Left lung (tissue), 10 donors: ENCODE measurements around the gene EPC2. TPM values are rescaled to one million over a fixed set of nuclear protein-coding genes. Genes with fewer than 3 reads are reported as not detected.
A peak's percentile ranks its signal among the peaks of the same experiment; 100 is the strongest.

Experiments used
- ATAC-seq: fragments of 200-7000 bp; cut with Tn5 transposase; one replicate; pipeline ENCODE4 v1.9.1; 2020; ENCODE audit warnings: moderate library complexity
- DNase-seq, 4 donors: peaks; one replicate each; pipeline ENCODE4 v3.0.0-alpha.2; 2013 to 2020
- H3K27ac ChIP-seq, 2 donors: fragments of 200-600 bp; sonication (generic) in 1 of 2; one replicate each; pipeline versions ENCODE4 v1.5.0 to v1.8.0; 2020 to 2021
- H3K27me3 ChIP-seq, 2 donors: fragments of 200-600 bp; sonication (generic) in 1 of 2; one replicate each; pipeline versions ENCODE4 v1.5.0 to v1.8.0; 2020 to 2021
- H3K36me3 ChIP-seq, 2 donors: fragments of 200-600 bp; sonication (generic) in 1 of 2; one replicate each; pipeline versions ENCODE4 v1.5.0 to v1.8.0; 2020 to 2021
- H3K4me1 ChIP-seq, 2 donors: fragments of 200-600 bp; one replicate each; pipeline ENCODE4 v1.8.0; 2021
- H3K4me3 ChIP-seq, 2 donors: fragments of 200-600 bp; sonication (generic) in 1 of 2; one replicate each; pipeline versions ENCODE4 v1.5.0 to v1.8.0; 2020 to 2021; ENCODE audit warnings: mild to moderate bottlenecking in 1 of 2
- H3K9me3 ChIP-seq, 2 donors: fragments of 200-600 bp; sonication (generic) in 1 of 2; one replicate each; pipeline versions ENCODE4 v1.5.0 to v1.8.0; 2020 to 2021
- CTCF ChIP-seq, 2 donors: fragments of 200-600 bp; sonication (generic) in 1 of 2; IDR thresholded peaks; one replicate each; pipeline versions ENCODE4 v1.5.0 to v1.8.0; 2021; ENCODE audit warnings: antibody characterized with exemption in 2 of 2
- intact Hi-C, 2 donors: fragments of 100-400 bp; cut with DNase I; formaldehyde crosslinking; loops; one replicate each; pipeline versions ENCODE4 v1.11.2 to v1.14.2; 2022
- polyA plus RNA-seq, 6 donors: library from polyadenylated mRNA; unstranded; fragments of 120-200 nt; gene quantifications; one replicate each; pipeline ENCODE4 v1.2.1, GENCODE V29; 2013; ENCODE audit not compliant: insufficient read length in 6 of 6
- total RNA-seq, 2 donors: library from RNA; stranded (reverse); fragmentation: NEBNext Ultra II Directional; extraction: Animal tissue kit (Norgen Biotek cat#: 25700); gene quantifications; one replicate each; pipeline ENCODE4 v1.2.1, GENCODE V29; 2021
- donor health status: DM: no; HTN: yes; CAD: no.
- donor health status: DM: no; HTN: no; CAD: no.

EPC2 gene
- total and polyA plus RNA-seq, 8 donors = 28.7 to 65.5 (median 60.6) TPM

- no peak overlapping the region for H3K27ac ChIP-seq
- peaks cover 0 to 26% of the 10 kb centered on the region in 2 donors for H3K9me3 ChIP-seq
- intact Hi-C loops = no loop called here
- peaks cover 0 to 10% of the 10 kb centered on the region in 2 donors for H3K36me3 ChIP-seq
- no peak overlapping the region for H3K4me3 ChIP-seq
- H3K4me1 ChIP-seq = no peaks in the 10 kb centered on the region
- ATAC-seq (no peak), DNase-seq (no peak)
- no peaks in the 10 kb centered on the region for H3K27me3 ChIP-seq
- TF ChIP-seq CTCF (IDR thresholded peaks at IDR 0.05) = no peak
Observed at GRCh38 chr2:148704247-148704646, 59.7 kb downstream of the EPC2 start.

- Histone ChIP-seq H3K27me3 (no peaks in the 10 kb centered on the region), H3K36me3 (peaks cover 0 to 9% of the 10 kb centered on the region in 2 donors), H3K27ac (no peak overlapping the region), H3K9me3 (no peaks in the 10 kb centered on the region), H3K4me1 (peaks cover 7 to 21% of the 10 kb centered on the region in 2 donors), H3K4me3 (no peak overlapping the region)
- intact Hi-C loops = no loop called here
- ATAC-seq (no peak), DNase-seq (no peak)
- TF ChIP-seq CTCF (IDR thresholded peaks at IDR 0.05) = no peak
Observed at GRCh38 chr2:148716378-148716920, 71.9 kb downstream of the EPC2 start.

GRCh38 chr2:148718039-148718438 lies 73.5 kb downstream of the EPC2 start:
- no peak for TF ChIP-seq CTCF (IDR thresholded peaks at IDR 0.05)
- Histone ChIP-seq H3K4me3 (no peak overlapping the region), H3K4me1 (peaks cover 10 to 32% of the 10 kb centered on the region in 2 donors), H3K27me3 (no peaks in the 10 kb centered on the region), H3K27ac (no peak overlapping the region), H3K36me3 (peaks cover 0 to 9% of the 10 kb centered on the region in 2 donors), H3K9me3 (no peaks in the 10 kb centered on the region)
- DNase-seq (no peak), ATAC-seq (no peak)
- intact Hi-C loops = no loop called here

- H3K27ac ChIP-seq = no peak overlapping the region
- TF ChIP-seq CTCF (IDR thresholded peaks at IDR 0.05) = no peak
- intact Hi-C loops = no loop called here
Observed at GRCh38 chr2:148719195-148719749, 74.7 kb downstream of the EPC2 start.

GRCh38 chr2:148719941-148720436 lies 75.4 kb downstream of the EPC2 start:
- no peak for TF ChIP-seq CTCF (IDR thresholded peaks at IDR 0.05)
- peaks cover 10 to 35% of the 10 kb centered on the region in 2 donors for H3K4me1 ChIP-seq
- no peaks in the 10 kb centered on the region for H3K9me3 ChIP-seq
- intact Hi-C loops = no loop called here
- H3K27ac ChIP-seq = no peak overlapping the region
- peaks cover 0 to 9% of the 10 kb centered on the region in 2 donors for H3K36me3 ChIP-seq
- peak in 1 of 4 donors; percentile 47 for DNase-seq
- peak; percentile 22 for ATAC-seq
- H3K4me3 ChIP-seq = no peak overlapping the region
- H3K27me3 ChIP-seq = no peaks in the 10 kb centered on the region

More at GRCh38 chr2:148719195-148719749, 74.7 kb downstream of the EPC2 start:
- Histone ChIP-seq H3K4me1 (peaks cover 10 to 32% of the 10 kb centered on the region in 2 donors), H3K27me3 (no peaks in the 10 kb centered on the region), H3K36me3 (peaks cover 0 to 9% of the 10 kb centered on the region in 2 donors), H3K9me3 (no peaks in the 10 kb centered on the region), H3K4me3 (no peak overlapping the region)
- ATAC-seq = no peak
- DNase-seq = no peak
